Measurements from ENCODE around the gene LMAN1.

LMAN1 gene

DNA sequence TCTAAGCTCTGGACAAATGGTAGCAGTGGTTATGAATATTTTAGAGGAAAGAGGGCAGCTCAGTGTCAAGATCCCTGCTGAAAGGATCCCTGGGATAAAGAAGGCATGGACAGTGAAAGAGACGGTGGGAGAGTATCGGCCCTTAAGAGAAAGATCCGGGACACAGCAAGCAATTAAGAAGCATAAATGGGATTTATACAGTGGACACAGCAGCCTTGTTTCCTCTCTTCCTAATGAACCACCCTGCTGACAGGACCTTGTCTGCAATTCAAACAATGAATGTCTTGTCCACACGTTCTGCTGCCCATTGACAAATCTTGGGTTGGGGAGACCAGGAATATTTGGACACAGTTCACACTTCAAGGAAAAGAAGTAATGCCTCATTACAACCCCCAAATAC, 57.1 kb downstream of the LMAN1 start:
- no peak for DNase-seq

DNA sequence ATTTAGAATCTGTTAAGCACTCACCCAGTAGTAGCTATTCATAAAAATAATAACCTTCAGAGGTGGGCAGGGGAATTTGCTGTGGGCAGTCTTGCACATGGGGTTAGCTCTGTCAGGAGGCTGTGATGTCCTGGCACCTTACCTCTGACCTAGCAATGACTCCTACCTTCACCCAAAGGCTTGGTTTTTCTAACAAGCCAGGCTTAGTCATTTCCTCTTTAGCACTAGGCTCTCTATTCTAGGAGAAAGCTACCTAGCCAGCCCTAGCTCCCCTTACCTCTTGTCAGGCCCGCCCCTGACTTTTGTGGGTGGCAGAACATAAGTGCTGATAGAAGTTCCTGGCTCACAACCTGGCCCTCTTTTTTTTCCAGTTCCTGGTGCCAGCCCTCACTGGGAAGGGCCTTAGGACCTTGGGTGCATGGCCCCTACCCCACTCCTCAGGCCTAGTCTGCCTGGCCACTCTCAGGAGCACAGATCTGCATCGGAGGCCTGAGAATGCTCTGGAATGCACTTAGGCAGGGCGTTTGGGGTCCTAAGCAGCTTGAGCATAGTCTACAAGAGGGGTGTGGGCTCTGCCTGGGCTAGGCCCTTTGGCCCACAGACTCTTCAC, 58.3 kb downstream of the LMAN1 start:
- no peak for DNase-seq

DNA sequence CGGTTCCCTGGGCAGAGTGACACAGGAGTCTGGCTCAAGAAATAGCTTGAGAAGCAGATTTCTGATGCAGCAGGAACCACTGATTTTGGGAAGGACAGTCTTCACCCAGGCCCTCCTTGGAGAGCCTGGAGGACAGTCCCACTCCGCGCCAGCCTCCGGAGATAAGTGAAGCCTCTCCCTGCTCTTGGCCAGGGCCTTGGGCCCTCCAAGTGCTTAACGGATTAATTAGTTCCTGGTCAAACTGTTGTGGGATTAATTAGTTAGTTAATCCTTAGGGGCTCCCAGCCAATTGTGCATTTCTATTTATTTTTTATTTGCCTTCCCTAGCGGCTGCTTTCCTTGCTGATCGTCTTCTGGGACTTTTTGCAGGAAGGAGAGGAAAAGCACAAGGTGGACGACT, 60.2 kb downstream of the LMAN1 start:
- DNase-seq: no peak

DNA sequence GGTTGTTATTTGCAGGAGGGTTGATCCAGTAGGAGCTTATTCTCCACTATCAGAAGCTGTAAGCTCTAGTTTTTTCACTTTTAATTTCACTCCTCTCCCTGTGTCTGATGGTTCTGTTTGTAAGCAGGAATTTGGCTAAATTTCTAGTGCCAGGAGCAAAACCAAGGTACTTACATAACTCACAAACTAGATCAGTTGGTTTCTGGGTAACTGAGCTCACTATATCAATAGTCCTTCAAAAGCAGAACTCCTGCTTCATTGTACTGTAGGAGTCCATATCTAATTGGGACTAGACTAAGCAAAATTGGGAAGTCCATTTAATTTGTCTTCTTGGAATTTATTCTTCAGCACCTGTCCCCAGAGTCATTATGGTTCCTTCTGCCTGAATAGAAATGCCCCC, 65.7 kb downstream of the LMAN1 start:
- no peak for DNase-seq

DNA sequence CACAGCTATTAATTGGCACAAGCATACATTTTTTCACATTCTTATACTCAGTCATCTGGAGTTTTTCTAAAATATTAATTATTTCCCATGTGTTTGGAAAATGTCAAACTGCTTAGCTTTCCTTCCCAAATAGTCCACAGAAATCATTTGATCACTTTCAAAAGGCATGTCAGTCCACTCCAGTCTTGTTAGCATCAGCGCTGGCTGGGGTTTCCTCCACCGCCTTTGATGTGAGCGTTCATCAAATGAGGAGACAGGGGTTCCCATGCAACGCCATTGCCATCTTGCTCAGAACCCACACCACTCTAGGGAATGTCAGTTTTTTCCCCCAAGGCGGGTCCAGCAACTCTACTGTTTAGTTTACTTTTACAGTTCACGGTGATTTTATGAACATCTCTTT, 72.7 kb downstream of the LMAN1 start:
- DNase-seq: no peak

DNA sequence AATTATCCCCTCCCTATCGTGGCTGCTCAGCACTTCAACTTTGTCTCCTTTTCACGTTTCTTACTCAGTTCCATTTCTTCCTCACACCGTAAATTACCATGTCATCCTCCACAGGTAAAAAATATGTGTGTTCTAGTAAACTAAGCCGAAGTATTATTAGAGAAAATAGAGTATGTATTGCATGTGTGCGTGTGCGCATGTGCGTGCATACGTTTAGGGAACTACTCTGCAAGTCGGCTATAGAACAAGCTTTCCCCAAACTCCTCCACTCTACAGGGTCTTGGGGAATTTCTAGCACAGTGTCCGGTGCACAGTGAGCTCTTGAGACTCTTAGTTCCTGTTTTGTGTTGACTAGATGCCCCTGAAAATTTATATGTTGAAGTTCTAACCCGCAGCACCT, 76.7 kb downstream of the LMAN1 start:
- DNase-seq: no peak

DNA sequence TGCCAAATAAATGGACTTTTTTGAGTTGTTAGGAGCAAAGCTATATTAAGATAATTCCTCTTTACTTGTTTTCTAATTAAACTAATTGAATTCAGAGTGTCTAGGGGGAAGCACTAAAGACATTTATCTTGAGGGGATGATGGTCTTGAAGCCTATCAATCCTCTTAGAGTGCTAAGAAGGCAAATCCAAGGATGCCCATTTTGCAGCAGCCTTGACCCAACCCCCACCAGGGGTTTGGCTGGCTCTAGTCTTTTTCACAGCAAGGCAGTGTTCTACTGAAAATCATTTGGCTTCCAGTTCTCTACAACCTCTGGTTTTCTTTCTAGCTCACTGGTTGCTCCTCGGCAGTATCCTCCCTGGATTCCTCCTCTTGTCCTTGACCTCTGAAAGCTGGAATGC, 79.3 kb downstream of the LMAN1 start:
- DNase-seq: no peak

DNA sequence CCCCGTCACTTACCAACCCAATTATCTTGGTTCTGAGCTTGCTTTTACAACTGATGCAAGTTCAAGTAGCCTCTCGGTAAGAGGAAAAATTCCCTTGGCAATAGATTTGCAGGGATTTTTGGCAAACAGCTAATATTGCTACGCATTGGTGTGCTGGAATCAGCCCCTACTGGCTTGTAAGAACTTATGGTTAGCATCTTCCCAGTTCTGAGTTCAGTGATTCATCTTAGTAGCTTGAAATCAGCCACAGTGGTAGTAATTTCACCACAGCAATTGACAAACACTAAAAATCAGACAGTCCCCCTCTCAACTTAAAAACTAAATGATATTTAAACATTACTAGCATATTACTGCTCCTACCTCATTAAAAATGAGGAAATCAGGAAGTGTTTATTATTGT, 79.9 kb downstream of the LMAN1 start:
- DNase-seq: no peak

DNA sequence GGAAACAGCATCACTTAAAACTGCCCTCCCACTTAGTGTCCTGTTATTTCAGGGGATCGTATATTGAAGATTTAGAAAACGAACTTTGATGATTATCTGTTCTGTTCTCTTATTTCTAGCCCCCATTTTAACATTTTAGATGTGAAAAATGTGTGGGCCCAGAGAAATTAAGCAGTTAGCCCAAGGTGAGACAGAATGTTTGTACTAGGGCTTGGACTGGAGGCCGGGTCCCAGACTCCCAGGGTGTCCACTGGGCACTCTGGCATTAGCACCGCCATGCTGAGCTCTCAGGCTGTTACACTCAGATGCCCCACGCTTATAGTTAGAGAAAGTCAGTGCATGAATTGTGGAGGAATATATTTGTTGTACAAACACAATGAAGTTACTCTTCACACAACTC, 80.3 kb downstream of the LMAN1 start:
- DNase-seq: no peak

All from activated CD4-positive, alpha-beta T cell treated with anti-CD3 and anti-CD28 coated beads for 1 hour (primary cell).